ENCODE measurements around the gene CEP112.

CEP112 gene

DNA sequence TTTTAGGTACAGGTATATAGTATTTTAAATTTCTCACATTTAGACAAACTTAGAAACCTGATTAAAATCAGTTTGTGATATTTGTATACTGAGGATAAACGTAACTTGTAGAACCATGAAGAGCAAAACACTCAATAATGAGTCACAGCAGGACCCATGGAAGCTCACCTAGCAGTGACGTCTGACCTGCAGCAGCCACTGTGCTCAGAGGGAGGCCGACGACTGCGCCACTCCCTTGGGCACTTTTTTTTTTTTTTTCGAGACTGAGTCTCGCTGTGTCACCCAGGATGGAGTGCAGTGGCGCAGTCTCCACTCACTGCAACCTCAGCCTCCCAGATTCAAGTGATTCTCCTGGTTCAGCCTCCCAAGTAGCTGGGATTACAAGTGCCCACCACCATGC is 524.3 kb downstream of the CEP112 start:
- no peak for DNase-seq
- intact Hi-C loops (cut with DNase I; ENCODE audit: low total_unique reads): no loop called here
- Histone ChIP-seq H3K27ac (no peak overlapping the region), H3K27me3 (no peaks in the 10 kb centered on the region), H3K9me3 (no peaks in the 10 kb centered on the region), H3K4me1 (no peaks in the 10 kb centered on the region), H3K4me3 (no peak overlapping the region), H3K36me3 (no peaks in the 10 kb centered on the region)
- TF ChIP-seq, protein P1, sequence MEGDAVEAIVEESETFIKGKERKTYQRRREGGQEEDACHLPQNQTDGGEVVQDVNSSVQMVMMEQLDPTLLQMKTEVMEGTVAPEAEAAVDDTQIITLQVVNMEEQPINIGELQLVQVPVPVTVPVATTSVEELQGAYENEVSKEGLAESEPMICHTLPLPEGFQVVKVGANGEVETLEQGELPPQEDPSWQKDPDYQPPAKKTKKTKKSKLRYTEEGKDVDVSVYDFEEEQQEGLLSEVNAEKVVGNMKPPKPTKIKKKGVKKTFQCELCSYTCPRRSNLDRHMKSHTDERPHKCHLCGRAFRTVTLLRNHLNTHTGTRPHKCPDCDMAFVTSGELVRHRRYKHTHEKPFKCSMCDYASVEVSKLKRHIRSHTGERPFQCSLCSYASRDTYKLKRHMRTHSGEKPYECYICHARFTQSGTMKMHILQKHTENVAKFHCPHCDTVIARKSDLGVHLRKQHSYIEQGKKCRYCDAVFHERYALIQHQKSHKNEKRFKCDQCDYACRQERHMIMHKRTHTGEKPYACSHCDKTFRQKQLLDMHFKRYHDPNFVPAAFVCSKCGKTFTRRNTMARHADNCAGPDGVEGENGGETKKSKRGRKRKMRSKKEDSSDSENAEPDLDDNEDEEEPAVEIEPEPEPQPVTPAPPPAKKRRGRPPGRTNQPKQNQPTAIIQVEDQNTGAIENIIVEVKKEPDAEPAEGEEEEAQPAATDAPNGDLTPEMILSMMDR (IDR thresholded peaks at IDR 0.05): no peak

DNA sequence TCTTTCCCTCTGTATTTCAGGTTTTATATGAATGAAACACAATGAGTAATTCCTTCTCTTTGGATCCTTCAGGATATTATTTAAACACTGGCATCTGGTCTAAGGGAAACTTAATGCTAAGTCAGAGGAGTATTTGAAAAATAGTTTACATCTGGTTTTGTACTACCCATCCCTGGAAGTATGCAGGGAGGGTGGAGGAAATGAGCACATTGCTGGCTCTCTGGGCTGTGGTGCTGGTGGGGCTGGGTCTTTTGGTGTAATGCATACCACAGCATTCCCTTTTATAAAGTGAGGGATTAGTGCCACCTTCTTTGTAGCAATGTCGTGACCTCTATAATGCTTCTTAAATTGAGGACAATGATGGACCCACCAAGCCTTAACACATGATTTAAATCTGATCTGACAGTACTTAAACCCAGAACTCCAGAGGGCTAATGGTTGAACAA is 525.0 kb downstream of the CEP112 start:
- H3K36me3 ChIP-seq: no peaks in the 10 kb centered on the region
- H3K27ac ChIP-seq: no peak overlapping the region
- H3K9me3 ChIP-seq: no peaks in the 10 kb centered on the region
- no peak for DNase-seq
- TF ChIP-seq, protein P1 (IDR thresholded peaks at IDR 0.05): no peak
- H3K4me3 ChIP-seq: no peak overlapping the region
- H3K27me3 ChIP-seq: no peaks in the 10 kb centered on the region
- intact Hi-C loops (cut with DNase I; ENCODE audit: low total_unique reads): no loop called here
- H3K4me1 ChIP-seq: peaks cover 0 to 7% (median 0%) of the 10 kb centered on the region in 4 donors

DNA sequence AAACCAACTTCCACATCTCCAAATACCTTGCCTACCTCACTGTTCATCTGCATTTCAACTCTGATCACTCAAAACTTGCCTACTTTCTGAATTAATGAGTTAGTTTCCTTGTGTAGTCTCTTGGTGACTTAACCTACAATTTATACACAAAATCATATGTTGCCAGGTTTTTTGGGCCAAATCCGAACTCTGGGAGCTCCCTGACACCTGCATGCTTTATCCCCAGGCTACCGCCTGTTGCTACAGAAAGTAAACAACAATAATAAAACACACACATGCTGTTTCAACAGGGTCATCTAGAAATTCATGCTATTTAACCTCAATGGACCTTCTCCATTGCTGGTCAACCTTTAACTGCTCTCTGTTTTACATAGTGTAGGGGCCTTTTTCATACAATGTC is 526.0 kb downstream of the CEP112 start:
- Histone ChIP-seq H3K9me3 (no peaks in the 10 kb centered on the region), H3K27me3 (no peaks in the 10 kb centered on the region), H3K4me3 (no peak overlapping the region), H3K36me3 (no peaks in the 10 kb centered on the region), H3K27ac (no peak overlapping the region), H3K4me1 (peaks cover 0 to 8% (median 0%) of the 10 kb centered on the region in 4 donors)
- DNase-seq: no peak
- TF ChIP-seq, protein P1 (IDR thresholded peaks at IDR 0.05): no peak
- intact Hi-C loops (cut with DNase I; ENCODE audit: low total_unique reads): no loop called here

DNA sequence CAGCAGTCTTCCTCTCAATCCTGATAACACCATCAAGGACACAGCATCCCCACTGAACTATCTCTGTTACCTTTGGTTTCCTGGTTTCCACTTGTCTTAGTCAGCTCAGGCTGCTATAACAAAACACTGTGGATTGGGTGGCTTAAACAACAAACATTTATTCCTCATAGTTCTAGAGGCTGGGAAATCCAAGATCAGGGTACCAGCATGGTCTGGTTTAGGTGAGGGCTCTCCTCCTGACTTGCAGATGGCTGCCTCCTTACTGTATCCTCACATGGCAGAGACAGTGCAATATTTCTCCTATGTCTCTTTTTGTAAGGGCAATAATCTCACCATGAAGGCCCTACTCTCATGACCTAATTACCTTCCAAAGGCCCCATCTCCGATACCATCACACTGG is 527.2 kb downstream of the CEP112 start:
- intact Hi-C loops (cut with DNase I; ENCODE audit: low total_unique reads): no loop called here
- no peak overlapping the region for H3K27ac ChIP-seq
- H3K4me1 ChIP-seq: peaks cover 0 to 8% (median 0%) of the 10 kb centered on the region in 4 donors
- no peaks in the 10 kb centered on the region for H3K27me3 ChIP-seq
- TF ChIP-seq, protein P1 (IDR thresholded peaks at IDR 0.05): no peak
- no peak for DNase-seq
- H3K36me3 ChIP-seq: no peaks in the 10 kb centered on the region
- no peak overlapping the region for H3K4me3 ChIP-seq
- H3K9me3 ChIP-seq: no peaks in the 10 kb centered on the region

DNA sequence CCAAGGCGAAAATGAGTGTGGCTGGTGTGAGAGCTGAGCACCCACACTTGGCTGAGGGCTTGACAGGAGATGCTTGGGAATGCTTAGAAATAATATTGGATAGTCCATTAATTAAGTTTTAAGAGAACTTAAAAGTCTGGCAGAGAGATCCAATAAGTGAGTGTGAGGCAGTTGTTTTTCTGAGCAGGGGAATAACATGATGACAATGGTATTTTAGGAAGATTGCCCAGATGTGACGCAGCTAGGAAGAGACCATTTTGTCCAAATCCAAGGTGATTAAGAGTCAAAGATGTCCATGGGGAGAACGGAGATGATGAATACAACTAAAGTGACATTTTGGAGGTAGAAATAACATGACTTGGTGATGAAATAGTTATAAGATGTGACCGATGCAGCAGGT is 527.7 kb downstream of the CEP112 start:
- Histone ChIP-seq H3K36me3 (no peaks in the 10 kb centered on the region), H3K27me3 (no peaks in the 10 kb centered on the region), H3K4me1 (peaks cover 0 to 8% (median 0%) of the 10 kb centered on the region in 4 donors), H3K4me3 (no peak overlapping the region), H3K9me3 (no peaks in the 10 kb centered on the region), H3K27ac (no peak overlapping the region)
- intact Hi-C loops (cut with DNase I; ENCODE audit: low total_unique reads): no loop called here
- DNase-seq: no peak
- TF ChIP-seq, protein P1 (IDR thresholded peaks at IDR 0.05): no peak

DNA sequence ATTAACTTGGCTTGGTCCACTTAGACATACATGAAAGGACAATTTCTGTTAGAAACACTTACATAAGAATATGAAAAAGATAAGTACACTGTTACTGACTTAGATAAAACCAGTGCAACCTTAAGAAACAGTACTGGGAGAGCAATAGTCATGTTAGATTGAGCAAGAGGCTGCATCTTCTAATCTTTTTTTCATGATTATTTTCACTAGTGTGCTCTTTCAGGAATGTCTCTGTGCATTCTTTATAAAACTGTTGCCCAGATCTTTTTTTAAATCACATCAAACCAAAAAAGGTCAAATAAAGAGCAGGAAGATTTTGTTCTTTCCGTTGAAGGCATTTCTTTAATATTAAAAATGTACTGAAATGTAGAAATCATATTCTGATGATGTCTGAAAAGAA is 529.7 kb downstream of the CEP112 start:
- intact Hi-C loops (cut with DNase I; ENCODE audit: low total_unique reads): no loop called here
- Histone ChIP-seq H3K4me1 (peaks cover 0 to 8% (median 0%) of the 10 kb centered on the region in 4 donors), H3K36me3 (no peaks in the 10 kb centered on the region), H3K27me3 (no peaks in the 10 kb centered on the region), H3K4me3 (no peak overlapping the region), H3K9me3 (no peaks in the 10 kb centered on the region), H3K27ac (no peak overlapping the region)
- TF ChIP-seq, protein P1 (IDR thresholded peaks at IDR 0.05): no peak
- DNase-seq: no peak
